GM12878 (cell line): ENCODE measurements around the gene RIN2. TPM values are rescaled to one million over a fixed set of nuclear protein-coding genes. Genes with fewer than 3 reads are reported as not detected.

Source experiments
- ATAC-seq: fragments of 200-7000 bp; cut with Tn5 transposase; 3 replicates; pipeline ENCODE4 v1.9.1; 2020; ENCODE audit warnings: mild to moderate bottlenecking, moderate library complexity
- BruUV-seq: library from RNA; stranded (reverse); fragments of 400-500 nt; replicated peaks from 2 replicates; lab custom pipeline; 2021; lab: Mats Ljungman, UMichigan
- CTCF ChIA-PET: fragments of 300-600 bp; sonication (Branson Sonifier 250); formaldehyde crosslinking; extraction: SDS; loops from one replicate; lab custom pipeline; 2021; ENCODE audit warnings: inconsistent platforms; lab: Yijun Ruan, JAX
- POLR2A ChIA-PET: fragments of 350-600 bp; formaldehyde crosslinking; extraction: SDS; loops from one replicate; lab custom pipeline; 2021; ENCODE audit warnings: inconsistent platforms; lab: Charles Lee
- RAD21 ChIA-PET: fragments of 300-600 bp; sonication (Branson Sonifier 250); formaldehyde crosslinking; loops from one replicate; lab custom pipeline; 2023; ENCODE audit warnings: antibody characterized with exemption; ENCODE audit not compliant: unreplicated experiment; lab: Charles Lee
- SMC1A ChIA-PET: fragments of 300-600 bp; sonication (Branson Sonifier 250); formaldehyde crosslinking; loops from one replicate; lab custom pipeline; 2023; ENCODE audit not compliant: unreplicated experiment, uncharacterized antibody; lab: Charles Lee
- DNase-seq: peaks from one replicate; pipeline ENCODE4 v3.0.0-alpha.2; 2011; ENCODE audit warnings: low read depth, low spot score
- FAIRE-seq: peaks from 3 replicates; lab custom pipeline; 2011; peaks lifted over from hg19 to GRCh38; lab: Jason Lieb, UNC
- H2AFZ ChIP-seq: 2 replicates; pipeline ENCODE4 v1.6.0; 2011; ENCODE audit warnings: low read depth, low read length, control low read depth; ENCODE audit not compliant: control insufficient read depth
- H3K27ac ChIP-seq: 2 replicates; pipeline ENCODE4 v1.5.1; 2011; ENCODE audit warnings: control low read depth; ENCODE audit not compliant: control insufficient read depth, insufficient read depth
- H3K27me3 ChIP-seq, 2 experiments: replicated peaks in 1 of 2; 2 replicates each; pipeline versions ENCODE4 v1.6.0 to v1.6.1; 2011; ENCODE audit warnings: low read length in 1 of 2; ENCODE audit not compliant: control insufficient read depth in 2 of 2, insufficient read depth in 2 of 2
- H3K36me3 ChIP-seq, 2 experiments: 2 replicates each; pipeline ENCODE4 v1.5.1; 2011; ENCODE audit warnings: low read length in 1 of 2; ENCODE audit not compliant: control insufficient read depth in 2 of 2, insufficient read depth in 2 of 2
- H3K4me1 ChIP-seq: 2 replicates; pipeline ENCODE4 v1.6.1; 2011; ENCODE audit warnings: mild to moderate bottlenecking, low read length, moderate library complexity, mixed read lengths; ENCODE audit not compliant: control insufficient read depth, insufficient read depth
- H3K4me2 ChIP-seq: 2 replicates; pipeline ENCODE4 v1.6.0; 2011; ENCODE audit warnings: control low read depth; ENCODE audit not compliant: control insufficient read depth, insufficient read depth
- H3K4me3 ChIP-seq: fragments of 200-600 bp; sonication (generic); 2 replicates; pipeline ENCODE4 v1.5.1; 2016
- H3K79me2 ChIP-seq: 2 replicates; pipeline ENCODE4 v1.6.0; 2011; ENCODE audit warnings: low read length; ENCODE audit not compliant: control insufficient read depth, insufficient read depth
- H3K9ac ChIP-seq: 2 replicates; pipeline ENCODE4 v1.8.0; 2011; ENCODE audit warnings: low read length, control low read depth, mixed read lengths; ENCODE audit not compliant: control insufficient read depth, insufficient read depth
- H3K9me3 ChIP-seq: replicated peaks from 3 replicates; pipeline ENCODE4 v1.5.1; 2011; ENCODE audit warnings: mild to moderate bottlenecking, low read length; ENCODE audit not compliant: control insufficient read depth, insufficient read depth
- H4K20me1 ChIP-seq: 2 replicates; pipeline ENCODE4 v1.6.0; 2011; ENCODE audit not compliant: control insufficient read depth, insufficient read depth
- BCLAF1 ChIP-seq: fragments of 450-650 bp; IDR thresholded peaks from 2 replicates; pipeline ENCODE4 v1.6.1; 2017; ENCODE audit warnings: antibody characterized with exemption, mild to moderate bottlenecking, moderate library complexity
- NFIC ChIP-seq: IDR thresholded peaks from 2 replicates; pipeline ENCODE4 v1.6.1; 2012; ENCODE audit warnings: low read depth, mild to moderate bottlenecking, inconsistent platforms, low read length, moderate library complexity
- PRDM15 ChIP-seq: fragments of 450-650 bp; formaldehyde crosslinking; IDR thresholded peaks from 2 replicates; pipeline ENCODE4 v1.4.0; 2020; ENCODE audit warnings: mild to moderate bottlenecking, moderate library complexity
- ZBTB4 ChIP-seq: fragments of 450-650 bp; formaldehyde crosslinking; IDR thresholded peaks from 2 replicates; pipeline ENCODE4 v1.4.0; 2022; ENCODE audit warnings: mild to moderate bottlenecking, moderate library complexity
- ZBTB40 ChIP-seq: fragments of 450-650 bp; IDR thresholded peaks from 2 replicates; pipeline ENCODE4 v1.6.1; 2016; ENCODE audit warnings: mild to moderate bottlenecking, moderate library complexity, borderline replicate concordance
- in situ Hi-C: fragments of 300-500 bp; cut with MboI; formaldehyde crosslinking; loops from 9 replicates; pipeline ENCODE4 v1.14.3; 2018; ENCODE audit warnings: mixed read lengths
- intact Hi-C: fragments of 100-400 bp; cut with micrococcal nuclease; formaldehyde crosslinking; loops from one replicate; pipeline ENCODE4 v1.14.2; 2022; ENCODE audit not compliant: unreplicated experiment
- polyA plus RNA-seq, 11 experiments: library from polyadenylated mRNA; depleted of rRNA in 4 of 11; unstranded in 6 of 11; stranded (reverse) in 5 of 11; fragments of >200 nt; fragmentation: Nextera tagmentation in 4 of 11; fragmentation: Illumina TruSeq in 1 of 11; extraction: Ambion mirVana in 4 of 11; extraction: Trizol in 1 of 11; gene quantifications; 1 replicate in 1 of 11; 2 replicates in 10 of 11; pipeline versions ENCODE4 v1.2.1 to v1.2.3, GENCODE V29; 2011 to 2016; ENCODE audit warnings: inconsistent platforms in 2 of 11, missing spikeins in 2 of 11, low read depth in 1 of 11
- total RNA-seq, 4 experiments: library from RNA; depleted of rRNA in 3 of 4; stranded (reverse); fragments of >200 nt in 3 of 4; fragmentation: Illumina TruSeq in 1 of 4; extraction: Trizol in 1 of 4; gene quantifications; 2 replicates each; pipeline versions ENCODE4 v1.2.1 to v1.2.3, GENCODE V29; 2013 to 2021

RIN2 gene
- total and polyA plus RNA-seq, 10 of the 15 experiments (the other 5 are each of a cell fraction or from before 2014, with no cell fraction given) = 0.68 to 8.5 (median 4.5) TPM

GRCh38 chr20:19806806-19807190, 48.7 kb downstream of the RIN2 start (continued):
- TF ChIP-seq PRDM15 (CRISPR knock-in tag) = no peak
- TF ChIP-seq NFIC = no peak

DNA sequence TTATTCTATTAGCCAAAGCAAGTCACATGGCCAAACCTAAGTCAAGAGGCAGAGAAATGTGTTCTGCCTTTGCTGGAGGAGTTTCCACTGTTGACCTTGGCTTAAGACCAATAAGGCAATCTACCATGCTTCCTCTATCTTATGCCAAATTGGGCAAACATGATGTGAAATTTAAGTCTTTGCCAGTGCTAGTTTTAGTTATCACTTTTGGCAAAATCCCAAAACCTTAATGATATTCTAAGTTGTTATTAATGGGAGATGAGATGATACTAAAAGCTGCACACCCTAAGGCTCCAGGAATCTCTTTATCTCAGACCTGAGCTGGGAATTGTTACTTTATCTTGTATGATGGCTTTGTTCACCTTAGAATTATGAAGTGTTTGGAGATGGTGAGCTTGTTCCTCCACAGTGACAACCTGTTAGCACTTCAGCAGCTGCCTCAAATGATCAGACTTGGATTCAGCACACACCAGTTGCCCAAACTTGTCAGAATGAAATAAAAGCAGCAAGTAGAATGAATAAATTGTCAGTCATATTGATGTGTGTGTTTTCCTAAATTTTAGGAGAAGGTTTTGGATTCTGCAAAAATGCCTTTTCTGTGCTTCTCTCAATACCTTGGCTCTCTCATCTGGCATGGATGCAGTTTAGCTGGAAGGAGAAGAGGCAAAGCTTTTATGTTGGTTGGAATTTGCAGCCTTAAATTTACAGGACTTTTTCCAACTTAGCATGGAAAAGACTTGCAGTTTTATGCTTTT, 49.3 kb downstream of the RIN2 start:
- DNase-seq = no peak
- Histone ChIP-seq H3K4me3 (no peak overlapping the region), H3K4me2 (no peak overlapping the region), H2AFZ (no peak overlapping the region), H3K36me3 (no peaks in the 10 kb centered on the region), H3K27me3 (no peaks in the 10 kb centered on the region), H3K79me2 (no peaks in the 10 kb centered on the region), H3K27ac (no peak overlapping the region), H3K9ac (no peak overlapping the region), H3K9me3 (no peaks in the 10 kb centered on the region), H4K20me1 (no peaks in the 10 kb centered on the region), H3K4me1 (no peaks in the 10 kb centered on the region)
- no peak for ATAC-seq
- ChIA-PET POLR2A (no interaction called here), CTCF (interaction anchor here (0.8 to 2.1 kb wide), 7 partner anchors 8 to 187 kb away, joined by 3 to 8 read pairs (median 4); no protein-coding TSS in a partner anchor), RAD21 (interaction anchor here (1.0 to 1.4 kb wide), 2 partner anchors 8 to 124 kb away, joined by 3 to 7 read pairs; no protein-coding TSS in a partner anchor), SMC1A (interaction anchor here (1.1 to 2.1 kb wide), 6 partner anchors 8 to 114 kb away, joined by 3 to 6 read pairs (median 4); no protein-coding TSS in a partner anchor)
- in situ Hi-C loops = no loop called here
- intact Hi-C loops = no loop called here
- no TSS peak for BruUV-seq
- no peak for FAIRE-seq
- TF ChIP-seq ZBTB40 = no peak
- TF ChIP-seq BCLAF1 = no peak
- no peak for TF ChIP-seq ZBTB4 (CRISPR knock-in tag)
